Daoy (cell line): Measurements from ENCODE around the gene STIP1. TPM values are rescaled to one million over a fixed set of nuclear protein-coding genes. Genes with fewer than 3 reads are reported as not detected.

Source experiments
- DNase-seq: peaks from one replicate; pipeline ENCODE4 v3.0.0-alpha.2; 2015; ENCODE audit warnings: low read depth
- total RNA-seq: library from RNA; depleted of rRNA; stranded (reverse); fragments of >200 nt; shearing (Covaris generic); gene quantifications from 2 replicates; pipeline ENCODE4 v1.2.3, GENCODE V29; 2014; rRNA removed

STIP1 gene
- total RNA-seq, 1 experiment from 2014 or later: 283 TPM

GRCh38 chr11:64249563-64250414 lies 63.8 kb downstream of the STIP1 start:
- DNase-seq: no peak

DNA sequence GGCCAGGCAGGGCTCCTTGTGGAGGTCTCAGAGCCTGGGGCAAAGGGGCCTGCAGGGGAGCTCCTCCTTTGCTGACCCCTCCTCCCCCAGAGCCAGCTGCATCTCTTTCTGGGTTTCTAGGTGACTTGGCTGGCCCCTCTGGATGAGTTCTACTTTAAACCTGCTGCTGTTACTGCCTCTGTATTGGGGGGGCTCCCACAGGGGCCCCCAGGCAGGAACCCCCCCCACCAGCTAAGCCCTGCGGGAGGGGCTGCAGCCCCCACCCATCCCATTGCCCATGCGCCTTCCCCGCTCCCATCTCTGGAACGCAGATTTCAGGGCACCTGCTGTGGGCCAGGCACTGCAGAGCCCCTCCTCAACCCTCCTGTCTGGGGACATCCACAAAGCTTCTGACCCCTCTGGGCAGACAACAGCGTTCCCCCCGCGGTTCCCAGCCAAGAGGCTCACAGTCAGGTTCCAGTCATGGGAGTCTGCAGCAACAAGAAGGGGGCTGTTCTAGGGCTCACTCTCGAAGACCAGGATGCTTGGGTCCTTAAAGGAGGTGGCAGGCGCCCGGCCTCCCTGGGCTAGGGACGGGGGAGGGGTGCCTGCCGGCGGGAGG lies 64.5 kb downstream of the STIP1 start:
- DNase-seq: no peak

DNA sequence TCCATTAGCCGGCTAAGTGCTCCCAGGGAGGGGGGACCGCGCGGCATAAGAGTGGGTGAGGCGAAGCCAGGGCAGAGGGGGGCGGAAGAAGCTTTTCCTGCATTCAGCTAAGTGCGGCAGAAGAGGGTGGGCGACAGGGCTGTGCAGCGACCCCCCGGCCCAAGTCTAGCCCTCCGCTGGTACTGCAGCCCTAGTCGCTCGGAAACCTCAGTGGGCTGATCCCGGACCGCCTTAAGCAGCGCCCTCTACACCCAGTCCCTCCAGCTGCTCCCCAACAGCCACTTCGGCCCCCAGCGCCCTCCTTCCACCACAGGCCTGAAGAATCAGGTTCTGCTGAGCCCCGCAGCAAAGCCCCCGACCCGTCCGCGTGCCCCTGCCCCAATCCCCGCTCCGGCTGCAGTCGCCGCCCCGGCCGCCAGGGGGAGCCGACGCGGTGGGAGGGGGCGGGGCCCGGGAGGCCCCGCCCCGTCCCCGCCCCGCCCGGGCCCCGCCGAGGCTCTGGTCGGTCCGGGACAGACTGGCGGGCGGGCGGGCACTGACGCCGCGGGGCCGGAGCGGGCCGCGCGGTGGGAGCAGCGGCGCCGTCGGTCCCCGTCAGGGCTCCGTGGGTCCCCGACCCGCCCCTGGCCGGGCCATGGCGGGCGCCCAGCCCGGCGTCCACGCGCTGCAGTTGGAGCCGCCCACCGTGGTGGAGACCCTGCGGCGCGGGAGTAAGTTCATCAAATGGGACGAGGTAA lies 65.2 kb downstream of the STIP1 start, which contains the start of gene PLCB3:
PLCB3 (plus strand) TSS at position 515 of the 737 bp plus-strand sequence; CDS start at position 635, 120 bp downstream.
- DNase-seq: peak; percentile 53

DNA sequence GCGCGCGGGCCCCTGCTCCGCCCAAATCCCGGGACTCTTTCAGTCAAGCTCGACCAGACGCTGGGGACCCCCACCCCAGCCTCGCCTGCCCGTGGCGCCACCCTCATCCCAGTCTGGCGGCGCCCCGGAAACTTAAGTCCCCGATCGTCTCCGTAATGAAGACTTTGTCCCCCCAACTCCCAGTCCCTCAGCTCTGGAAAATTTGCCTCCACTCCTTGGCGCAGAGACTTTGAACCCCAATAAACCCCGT lies 65.7 kb downstream of the STIP1 start:
- DNase-seq: no peak

- DNase-seq: peak; percentile 54
These were observed 66.3 kb downstream of the STIP1 start for GRCh38 chr11:64252003-64252872.

DNA sequence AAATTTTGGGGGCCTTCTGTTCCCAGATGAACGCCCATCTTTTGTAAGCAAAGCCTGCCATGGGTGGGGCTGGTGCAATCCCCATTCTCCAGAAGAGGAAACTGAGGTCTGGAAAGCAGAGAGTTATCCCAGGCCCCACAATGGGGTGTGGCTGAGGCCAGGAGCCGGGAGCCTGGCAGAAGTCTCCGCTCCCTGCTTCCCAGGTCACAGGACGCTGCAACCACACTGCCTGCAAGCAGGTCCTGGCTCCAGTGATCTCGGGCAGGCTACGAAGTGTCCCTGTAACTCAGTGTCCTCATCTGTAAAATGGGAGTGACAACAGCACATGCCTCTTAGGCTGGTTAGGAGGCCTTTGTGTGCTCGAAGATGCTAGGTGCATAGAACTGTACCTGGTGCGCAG lies 67.1 kb downstream of the STIP1 start:
- no peak for DNase-seq

DNA sequence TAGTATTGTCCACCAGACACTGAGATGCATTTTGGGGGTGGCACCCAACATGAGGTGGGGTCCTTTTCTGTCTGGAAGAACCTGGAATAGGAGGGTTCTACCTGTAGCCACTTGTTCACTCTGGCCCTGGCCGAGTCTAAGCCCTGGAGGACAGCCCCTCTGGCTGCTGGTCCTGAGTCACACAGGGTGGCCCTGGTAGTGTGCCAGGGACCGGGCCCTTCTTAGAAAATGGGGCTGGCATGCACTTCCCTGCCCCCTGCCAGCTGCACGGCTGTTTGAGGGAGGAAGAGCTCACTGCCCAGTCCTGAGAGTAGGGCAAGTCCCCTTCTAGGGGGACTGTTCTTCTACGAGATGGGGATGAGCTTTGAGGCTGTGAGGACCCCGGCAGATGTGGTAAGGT lies 67.5 kb downstream of the STIP1 start:
- no peak for DNase-seq

Other genes with a start within 250 kb of the STIP1 start
- 12.6 and 17.5 TPM in 2 replicates for gene NAA40, start 247.2 kb upstream of the STIP1 start, total RNA-seq
- 361 and 414 TPM in 2 replicates for gene COX8A, start 211.6 kb upstream of the STIP1 start, total RNA-seq
- 30.7 and 36.9 TPM in 2 replicates for gene OTUB1, start 199.7 kb upstream of the STIP1 start, total RNA-seq
- not detected in 2 replicates for gene FLRT1, start 150.2 kb upstream of the STIP1 start, total RNA-seq
- gene MACROD1, start 20.1 kb upstream of the STIP1 start, total RNA-seq: 19.4 and 47.1 TPM in 2 replicates
- 3.0 and 5.7 TPM in 2 replicates for gene FERMT3, start 20.6 kb downstream of the STIP1 start, total RNA-seq
- 19.8 and 19.9 TPM in 2 replicates for gene TRPT1, start 40.0 kb downstream of the STIP1 start, total RNA-seq
- 43.1 and 51.3 TPM in 2 replicates for gene NUDT22, start 40.1 kb downstream of the STIP1 start, total RNA-seq
- 1.7 and 2.7 TPM in 2 replicates for gene DNAJC4, start 44.4 kb downstream of the STIP1 start, total RNA-seq
- gene VEGFB, start 48.4 kb downstream of the STIP1 start, total RNA-seq: 6.7 and 8.9 TPM in 2 replicates
- gene FKBP2, start 54.9 kb downstream of the STIP1 start, total RNA-seq: 18.8 and 102 TPM in 2 replicates
- gene PPP1R14B, start 60.8 kb downstream of the STIP1 start, total RNA-seq: 414 and 421 TPM in 2 replicates
- gene PLCB3, start 65.4 kb downstream of the STIP1 start, total RNA-seq: 11.5 and 13.2 TPM in 2 replicates
- 63.5 and 65.9 TPM in 2 replicates for gene BAD, start 98.5 kb downstream of the STIP1 start, total RNA-seq
- gene GPR137, start 99.7 kb downstream of the STIP1 start, total RNA-seq: 14.3 and 24.6 TPM in 2 replicates
- gene KCNK4, start 105.1 kb downstream of the STIP1 start, total RNA-seq: 0.23 TPM in 1 of 2 replicates, not detected in the other
- 0.23 and 6.0 TPM in 2 replicates for gene CATSPERZ, start 114.2 kb downstream of the STIP1 start, total RNA-seq
- gene ESRRA, start 119.4 kb downstream of the STIP1 start, total RNA-seq: 35.0 and 37.5 TPM in 2 replicates
- 565 and 690 TPM in 2 replicates for gene TRMT112, start 131.4 kb downstream of the STIP1 start, total RNA-seq
- 213 and 229 TPM in 2 replicates for gene PRDX5, start 131.9 kb downstream of the STIP1 start, total RNA-seq
- gene CCDC88B, start 154.0 kb downstream of the STIP1 start, total RNA-seq: 1.7 and 2.1 TPM in 2 replicates
- gene RPS6KA4, start 173.0 kb downstream of the STIP1 start, total RNA-seq: 28.7 and 38.6 TPM in 2 replicates